IPS-18c (cell line): ENCODE measurements around the gene SLC40A1.

Experiments used
- H3K4me3 ChIP-seq: 2 replicates; pipeline ENCODE4 v1.7.0; 2013; ENCODE audit warnings: low read depth, mild to moderate bottlenecking, low read length, moderate library complexity; ENCODE audit not compliant: insufficient read depth
- H3K9me3 ChIP-seq: one replicate; pipeline ENCODE4 v1.6.1; 2013; ENCODE audit warnings: mild to moderate bottlenecking, low read length, moderate library complexity; ENCODE audit not compliant: control insufficient read depth, insufficient read depth

Gene SLC40A1

DNA sequence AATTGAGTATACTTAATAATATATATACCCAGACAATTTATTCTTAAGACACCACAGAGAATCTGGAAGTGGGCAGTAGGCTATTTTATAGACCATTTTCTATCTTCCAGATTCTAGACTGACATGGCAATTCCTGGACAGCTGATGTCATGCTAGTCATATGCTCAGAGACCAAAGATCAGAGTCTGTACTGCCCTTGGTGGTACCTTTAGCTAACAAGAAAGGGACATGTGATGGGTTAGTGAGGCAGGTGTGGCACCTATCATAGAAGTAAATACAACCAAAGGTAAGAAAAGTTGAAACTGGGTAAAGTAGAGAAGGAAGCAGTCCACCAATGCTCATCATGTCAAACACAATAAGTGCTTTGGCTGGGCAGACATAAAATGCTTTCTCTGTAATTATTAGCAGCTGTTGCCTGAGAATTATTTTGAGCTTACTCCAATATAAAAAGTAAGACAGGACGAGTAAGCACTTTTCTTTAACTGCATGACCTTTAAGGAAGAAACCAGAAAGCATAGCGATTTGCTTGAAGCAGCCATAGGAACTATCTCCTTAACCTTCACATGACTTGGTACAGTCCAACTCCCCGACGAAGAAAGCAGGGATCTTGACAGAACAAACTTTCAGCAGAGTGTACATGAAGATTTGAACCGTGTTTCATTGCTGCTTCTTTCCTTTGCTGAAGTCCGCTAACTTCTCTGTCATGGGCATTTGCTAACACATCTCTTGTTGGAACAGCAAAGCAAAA lies 47.1 kb downstream of the SLC40A1 start:
- Histone ChIP-seq H3K9me3 (no peaks in the 10 kb centered on the region), H3K4me3 (no peak overlapping the region)

GRCh38 chr2:189530965-189531637 lies 49.5 kb downstream of the SLC40A1 start:
- Histone ChIP-seq H3K9me3 (no peaks in the 10 kb centered on the region), H3K4me3 (no peak overlapping the region)

GRCh38 chr2:189528617-189529016 lies 52.0 kb downstream of the SLC40A1 start:
- Histone ChIP-seq H3K9me3 (no peaks in the 10 kb centered on the region), H3K4me3 (no peak overlapping the region)

DNA sequence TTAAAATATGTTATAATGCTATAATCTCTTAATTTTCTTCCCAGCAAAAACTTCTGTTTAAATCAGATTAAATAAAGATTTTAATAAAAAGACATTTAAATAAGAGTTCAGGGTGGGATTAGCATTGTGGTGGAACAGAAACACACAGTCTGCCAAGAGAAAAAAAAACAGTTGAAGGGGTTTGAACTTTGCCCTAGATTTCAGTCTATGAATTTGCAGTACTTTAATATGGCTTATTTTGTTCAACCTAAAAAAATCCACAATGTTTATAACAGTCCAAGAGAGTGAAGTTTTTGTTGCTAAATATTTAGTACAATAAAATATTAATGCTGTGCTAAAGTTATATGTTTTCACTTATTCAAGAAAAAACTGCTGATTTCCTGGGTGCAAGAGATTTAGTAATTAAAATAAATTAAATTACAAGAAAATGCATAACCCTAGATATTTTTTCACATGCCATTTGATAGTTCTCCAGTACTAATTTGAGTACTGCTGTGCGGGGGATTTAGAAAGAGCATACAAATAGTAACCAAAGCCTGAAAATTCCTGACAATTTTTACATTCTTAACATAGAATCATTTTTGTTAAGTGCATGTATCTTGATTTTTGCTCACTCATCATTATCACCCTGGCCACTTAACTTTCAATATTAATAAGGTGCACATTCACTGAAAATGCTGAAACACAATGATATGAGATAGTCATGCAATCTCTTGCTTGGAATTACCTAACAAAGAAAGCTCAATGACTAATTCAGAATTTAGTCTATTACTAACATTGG lies 52.6 kb downstream of the SLC40A1 start:
- Histone ChIP-seq H3K9me3 (no peaks in the 10 kb centered on the region), H3K4me3 (no peak overlapping the region)

DNA sequence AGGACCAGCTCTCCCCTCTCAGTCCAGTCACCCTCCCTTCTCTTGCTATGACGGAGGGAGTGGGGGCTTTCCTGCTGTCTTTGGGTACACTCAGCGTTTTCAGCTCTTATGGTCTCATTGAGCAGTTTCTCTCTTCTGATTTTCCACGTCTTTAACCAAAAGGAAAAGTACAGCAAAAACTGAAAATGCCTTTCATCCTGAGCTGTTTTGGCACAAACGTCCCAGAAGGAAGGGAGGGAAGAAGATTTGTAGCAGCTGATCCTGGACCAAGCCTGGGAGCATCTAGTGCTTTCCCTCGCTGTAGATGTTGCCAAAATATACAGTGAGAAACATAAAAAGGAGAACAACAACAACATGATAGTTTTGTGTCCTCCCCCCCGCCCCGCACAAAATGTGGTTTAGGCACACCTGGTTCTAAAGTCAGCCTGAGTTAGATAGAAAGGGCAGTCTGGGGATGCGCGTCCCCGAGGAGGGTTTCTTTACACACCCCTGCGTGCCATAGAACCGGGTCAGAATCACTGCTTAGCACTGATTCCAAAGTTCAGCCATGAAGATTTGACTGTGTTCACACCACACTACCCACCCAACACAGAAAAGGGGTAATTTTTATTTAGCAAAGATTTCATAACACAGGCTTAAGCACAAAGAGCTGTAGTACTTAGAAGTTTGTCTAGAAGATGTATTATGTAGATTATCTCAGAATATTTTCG lies 53.4 kb downstream of the SLC40A1 start:
- Histone ChIP-seq H3K9me3 (no peaks in the 10 kb centered on the region), H3K4me3 (no peak overlapping the region)

- Histone ChIP-seq H3K4me3 (no peak overlapping the region), H3K9me3 (no peaks in the 10 kb centered on the region)
Observed at GRCh38 chr2:189526241-189526640, 54.3 kb downstream of the SLC40A1 start.

GRCh38 chr2:189524746-189525145 lies 55.8 kb downstream of the SLC40A1 start:
- H3K9me3 ChIP-seq = no peaks in the 10 kb centered on the region
- H3K4me3 ChIP-seq = no peak overlapping the region

DNA sequence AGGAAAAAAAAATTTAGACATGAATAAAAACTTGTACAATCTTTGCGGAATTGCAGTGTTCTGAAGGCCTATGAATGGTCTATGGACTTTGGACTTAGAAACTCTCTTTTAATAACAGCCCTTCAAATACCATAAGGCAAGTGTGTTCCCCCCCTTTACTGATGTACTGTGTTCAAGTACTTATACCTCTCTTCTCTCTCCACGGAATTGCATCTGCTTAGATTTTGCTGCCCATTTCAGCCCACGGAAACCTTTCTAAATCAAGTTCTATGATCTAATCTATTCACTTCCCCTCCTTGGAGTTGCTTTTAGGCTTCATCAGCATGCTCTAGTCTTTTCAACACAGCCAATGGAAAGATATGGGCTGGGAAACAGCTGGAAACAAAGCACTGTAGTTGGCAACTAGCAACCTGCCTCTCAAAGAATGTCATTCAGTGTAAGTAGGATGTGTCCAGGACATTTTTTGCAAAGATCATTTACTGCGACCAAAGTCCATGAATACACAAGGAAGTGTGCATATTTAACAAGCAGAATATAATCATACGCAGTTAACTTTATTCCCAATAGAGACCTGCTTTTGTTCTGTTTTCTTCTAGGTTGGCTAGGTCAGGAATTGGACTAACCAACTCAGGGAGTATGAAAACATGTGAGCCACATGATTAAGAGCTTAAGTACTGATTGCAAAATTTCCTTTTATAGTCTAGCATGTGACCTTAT lies 58.0 kb downstream of the SLC40A1 start:
- Histone ChIP-seq H3K9me3 (no peaks in the 10 kb centered on the region), H3K4me3 (no peak overlapping the region)

- H3K9me3 ChIP-seq = no peaks in the 10 kb centered on the region
- no peak overlapping the region for H3K4me3 ChIP-seq
Observed at GRCh38 chr2:189521699-189522434, 58.7 kb downstream of the SLC40A1 start.

- no peaks in the 10 kb centered on the region for H3K9me3 ChIP-seq
- no peak overlapping the region for H3K4me3 ChIP-seq
Observed at GRCh38 chr2:189519631-189520387, 60.8 kb downstream of the SLC40A1 start.

GRCh38 chr2:189517847-189518535 lies 62.6 kb downstream of the SLC40A1 start:
- no peaks in the 10 kb centered on the region for H3K9me3 ChIP-seq
- H3K4me3 ChIP-seq = no peak overlapping the region

GRCh38 chr2:189516546-189516945 lies 64.0 kb downstream of the SLC40A1 start:
- Histone ChIP-seq H3K4me3 (no peak overlapping the region), H3K9me3 (no peaks in the 10 kb centered on the region)

- H3K4me3 ChIP-seq = no peak overlapping the region
- H3K9me3 ChIP-seq = no peaks in the 10 kb centered on the region
Observed at GRCh38 chr2:189515264-189515663, 65.3 kb downstream of the SLC40A1 start.

DNA sequence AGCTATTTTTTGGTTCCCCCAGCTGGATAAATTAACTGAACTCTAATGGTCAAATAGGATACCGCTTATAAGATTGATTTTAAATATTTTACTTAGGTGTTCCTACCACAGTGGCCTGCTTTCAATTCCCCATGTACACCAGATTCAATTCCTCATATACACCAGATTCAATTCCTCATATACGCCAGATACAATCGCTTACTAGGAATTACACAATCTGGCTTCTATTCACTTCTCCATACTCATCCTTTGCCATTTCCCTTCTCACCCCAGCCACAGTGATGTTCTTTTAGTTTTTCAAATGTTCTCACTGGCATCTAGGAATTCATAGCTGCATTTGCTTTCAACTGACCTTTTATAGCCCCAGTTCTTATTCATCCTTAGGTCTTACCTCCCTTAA lies 66.5 kb downstream of the SLC40A1 start:
- Histone ChIP-seq H3K4me3 (no peak overlapping the region), H3K9me3 (no peaks in the 10 kb centered on the region)

DNA sequence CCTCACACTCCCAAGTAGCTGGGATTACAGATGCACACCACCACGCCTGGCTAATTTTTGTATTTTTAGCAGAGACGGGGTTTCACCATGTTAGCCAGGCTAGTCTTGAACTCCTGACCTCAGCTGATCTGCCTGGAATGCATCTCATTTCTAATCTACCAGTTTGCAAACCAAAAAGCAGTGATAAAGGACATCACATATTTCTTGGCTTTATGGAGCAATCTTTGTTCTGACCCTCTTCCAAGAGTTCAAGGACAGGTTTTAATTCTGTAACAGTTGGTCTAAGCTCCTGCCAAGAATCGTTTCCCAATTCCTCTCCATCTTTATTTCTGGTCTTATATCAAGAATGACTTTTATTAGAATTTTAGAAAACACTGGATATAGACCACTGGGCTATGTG lies 67.7 kb downstream of the SLC40A1 start:
- Histone ChIP-seq H3K9me3 (no peaks in the 10 kb centered on the region), H3K4me3 (no peak overlapping the region)
